ENCODE results near the gene GAB1. TPM values are rescaled to one million over a fixed set of nuclear protein-coding genes. Genes with fewer than 3 reads are reported as not detected.

The GAB1 gene
- total and polyA plus RNA-seq, 2 of the 13 experiments (the other 11 are each of a cell fraction or from before 2014, with no cell fraction given): 8.7 to 14.7 TPM

DNA sequence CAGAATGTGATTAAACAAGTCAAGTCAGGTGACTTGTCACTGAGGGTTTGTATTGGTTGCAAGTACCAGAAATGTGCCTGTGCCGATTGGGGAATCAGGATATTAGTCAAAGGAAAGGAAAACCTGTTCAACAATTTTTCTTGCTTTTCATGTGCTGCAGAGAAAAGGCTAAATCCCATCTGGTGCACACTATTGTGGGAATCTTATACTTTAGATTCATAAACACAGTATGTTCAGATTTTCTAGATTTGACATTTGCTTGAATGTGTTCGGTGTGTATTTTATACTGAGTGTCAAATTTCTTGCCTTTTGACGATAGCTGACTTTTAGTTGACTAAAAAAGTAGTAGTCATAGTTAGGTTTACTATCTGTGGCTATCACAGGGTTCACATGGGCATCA, 37.6 kb downstream of the GAB1 start:
- 95% methylated on average over 3 of the region's 3 CpGs for WGBS (ENCODE audit: low lambda C conversion rate)
- no peak overlapping the region for H3K9ac ChIP-seq (ENCODE audit: insufficient read depth, low read depth, low read length)
- intact Hi-C loops (cut with micrococcal nuclease; ENCODE audit: unreplicated experiment) (loop anchor here (2.0 kb wide), 1 partner anchor 109 kb away; no protein-coding TSS in a partner anchor), in situ Hi-C loops (cut with HindIII; ENCODE audit: extremely low pct_ligation_motif_present, low pct_unique_long_range_greater_than_20kb) (no loop called here)
- H4K20me1 ChIP-seq (ENCODE audit: insufficient read depth, low read length): 0 out of 2 replicates have a peak, but pooled peaks cover 8% of the 10 kb centered on the region
- no peak overlapping the region for H3K4me3 ChIP-seq (replicated peaks in 1 of 3; ENCODE audit: insufficient read depth in 1 of 3, low read depth in 2 of 3, low read length in 3 of 3)
- ChIA-PET POLR2A (no interaction called here), CTCF (ENCODE audit: low intra/inter-chr PET ratio, low total read pairs) (no interaction called here)
- ATAC-seq (no peak), DNase-seq (ENCODE audit: low spot score) (no peak), FAIRE-seq (no peak)
- no peak overlapping the region for H2AFZ ChIP-seq (ENCODE audit: low read length)
- H3K36me3 ChIP-seq (replicated peaks in 1 of 2; ENCODE audit: control insufficient read depth in 1 of 2, insufficient read depth in 2 of 2, low read length in 2 of 2): no peaks in the 10 kb centered on the region
- no peaks in the 10 kb centered on the region for H3K9me3 ChIP-seq (ENCODE audit: low read length)
- peaks cover 20% of the 10 kb centered on the region for H3K79me2 ChIP-seq (ENCODE audit: insufficient read depth, low read length)
- BruUV-seq (replicated peaks): no TSS peak
- no peak overlapping the region for H3K4me2 ChIP-seq (ENCODE audit: low read depth, low read length)
- no peaks in the 10 kb centered on the region for H3K27me3 ChIP-seq (ENCODE audit: control insufficient read depth in 1 of 2, insufficient read depth in 2 of 2, low read length in 2 of 2)
- no peak overlapping the region for H3K27ac ChIP-seq (ENCODE audit: extremely low read length, insufficient read depth, low read length)
- H3K4me1 ChIP-seq (ENCODE audit: insufficient read depth, low read length): peaks cover 32% of the 10 kb centered on the region
- TF ChIP-seq, protein P1, sequence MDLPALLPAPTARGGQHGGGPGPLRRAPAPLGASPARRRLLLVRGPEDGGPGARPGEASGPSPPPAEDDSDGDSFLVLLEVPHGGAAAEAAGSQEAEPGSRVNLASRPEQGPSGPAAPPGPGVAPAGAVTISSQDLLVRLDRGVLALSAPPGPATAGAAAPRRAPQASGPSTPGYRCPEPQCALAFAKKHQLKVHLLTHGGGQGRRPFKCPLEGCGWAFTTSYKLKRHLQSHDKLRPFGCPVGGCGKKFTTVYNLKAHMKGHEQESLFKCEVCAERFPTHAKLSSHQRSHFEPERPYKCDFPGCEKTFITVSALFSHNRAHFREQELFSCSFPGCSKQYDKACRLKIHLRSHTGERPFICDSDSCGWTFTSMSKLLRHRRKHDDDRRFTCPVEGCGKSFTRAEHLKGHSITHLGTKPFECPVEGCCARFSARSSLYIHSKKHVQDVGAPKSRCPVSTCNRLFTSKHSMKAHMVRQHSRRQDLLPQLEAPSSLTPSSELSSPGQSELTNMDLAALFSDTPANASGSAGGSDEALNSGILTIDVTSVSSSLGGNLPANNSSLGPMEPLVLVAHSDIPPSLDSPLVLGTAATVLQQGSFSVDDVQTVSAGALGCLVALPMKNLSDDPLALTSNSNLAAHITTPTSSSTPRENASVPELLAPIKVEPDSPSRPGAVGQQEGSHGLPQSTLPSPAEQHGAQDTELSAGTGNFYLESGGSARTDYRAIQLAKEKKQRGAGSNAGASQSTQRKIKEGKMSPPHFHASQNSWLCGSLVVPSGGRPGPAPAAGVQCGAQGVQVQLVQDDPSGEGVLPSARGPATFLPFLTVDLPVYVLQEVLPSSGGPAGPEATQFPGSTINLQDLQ (CRISPR knock-in tag; IDR thresholded peaks at IDR 0.05): no peak
- TF ChIP-seq HNRNPLL (IDR thresholded peaks at IDR 0.05; ENCODE audit: low read depth, low read length, poor library complexity, severe bottlenecking): no peak
- TF ChIP-seq, protein P2, sequence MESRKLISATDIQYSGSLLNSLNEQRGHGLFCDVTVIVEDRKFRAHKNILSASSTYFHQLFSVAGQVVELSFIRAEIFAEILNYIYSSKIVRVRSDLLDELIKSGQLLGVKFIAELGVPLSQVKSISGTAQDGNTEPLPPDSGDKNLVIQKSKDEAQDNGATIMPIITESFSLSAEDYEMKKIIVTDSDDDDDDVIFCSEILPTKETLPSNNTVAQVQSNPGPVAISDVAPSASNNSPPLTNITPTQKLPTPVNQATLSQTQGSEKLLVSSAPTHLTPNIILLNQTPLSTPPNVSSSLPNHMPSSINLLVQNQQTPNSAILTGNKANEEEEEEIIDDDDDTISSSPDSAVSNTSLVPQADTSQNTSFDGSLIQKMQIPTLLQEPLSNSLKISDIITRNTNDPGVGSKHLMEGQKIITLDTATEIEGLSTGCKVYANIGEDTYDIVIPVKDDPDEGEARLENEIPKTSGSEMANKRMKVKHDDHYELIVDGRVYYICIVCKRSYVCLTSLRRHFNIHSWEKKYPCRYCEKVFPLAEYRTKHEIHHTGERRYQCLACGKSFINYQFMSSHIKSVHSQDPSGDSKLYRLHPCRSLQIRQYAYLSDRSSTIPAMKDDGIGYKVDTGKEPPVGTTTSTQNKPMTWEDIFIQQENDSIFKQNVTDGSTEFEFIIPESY (CRISPR knock-in tag; IDR thresholded peaks at IDR 0.05): no peak
- TF ChIP-seq, protein P3, sequence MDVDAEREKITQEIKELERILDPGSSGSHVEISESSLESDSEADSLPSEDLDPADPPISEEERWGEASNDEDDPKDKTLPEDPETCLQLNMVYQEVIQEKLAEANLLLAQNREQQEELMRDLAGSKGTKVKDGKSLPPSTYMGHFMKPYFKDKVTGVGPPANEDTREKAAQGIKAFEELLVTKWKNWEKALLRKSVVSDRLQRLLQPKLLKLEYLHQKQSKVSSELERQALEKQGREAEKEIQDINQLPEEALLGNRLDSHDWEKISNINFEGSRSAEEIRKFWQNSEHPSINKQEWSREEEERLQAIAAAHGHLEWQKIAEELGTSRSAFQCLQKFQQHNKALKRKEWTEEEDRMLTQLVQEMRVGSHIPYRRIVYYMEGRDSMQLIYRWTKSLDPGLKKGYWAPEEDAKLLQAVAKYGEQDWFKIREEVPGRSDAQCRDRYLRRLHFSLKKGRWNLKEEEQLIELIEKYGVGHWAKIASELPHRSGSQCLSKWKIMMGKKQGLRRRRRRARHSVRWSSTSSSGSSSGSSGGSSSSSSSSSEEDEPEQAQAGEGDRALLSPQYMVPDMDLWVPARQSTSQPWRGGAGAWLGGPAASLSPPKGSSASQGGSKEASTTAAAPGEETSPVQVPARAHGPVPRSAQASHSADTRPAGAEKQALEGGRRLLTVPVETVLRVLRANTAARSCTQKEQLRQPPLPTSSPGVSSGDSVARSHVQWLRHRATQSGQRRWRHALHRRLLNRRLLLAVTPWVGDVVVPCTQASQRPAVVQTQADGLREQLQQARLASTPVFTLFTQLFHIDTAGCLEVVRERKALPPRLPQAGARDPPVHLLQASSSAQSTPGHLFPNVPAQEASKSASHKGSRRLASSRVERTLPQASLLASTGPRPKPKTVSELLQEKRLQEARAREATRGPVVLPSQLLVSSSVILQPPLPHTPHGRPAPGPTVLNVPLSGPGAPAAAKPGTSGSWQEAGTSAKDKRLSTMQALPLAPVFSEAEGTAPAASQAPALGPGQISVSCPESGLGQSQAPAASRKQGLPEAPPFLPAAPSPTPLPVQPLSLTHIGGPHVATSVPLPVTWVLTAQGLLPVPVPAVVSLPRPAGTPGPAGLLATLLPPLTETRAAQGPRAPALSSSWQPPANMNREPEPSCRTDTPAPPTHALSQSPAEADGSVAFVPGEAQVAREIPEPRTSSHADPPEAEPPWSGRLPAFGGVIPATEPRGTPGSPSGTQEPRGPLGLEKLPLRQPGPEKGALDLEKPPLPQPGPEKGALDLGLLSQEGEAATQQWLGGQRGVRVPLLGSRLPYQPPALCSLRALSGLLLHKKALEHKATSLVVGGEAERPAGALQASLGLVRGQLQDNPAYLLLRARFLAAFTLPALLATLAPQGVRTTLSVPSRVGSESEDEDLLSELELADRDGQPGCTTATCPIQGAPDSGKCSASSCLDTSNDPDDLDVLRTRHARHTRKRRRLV (CRISPR knock-in tag; IDR thresholded peaks at IDR 0.05): no peak
- no peak for TF ChIP-seq TGIF2 (CRISPR knock-in tag; IDR thresholded peaks at IDR 0.05)
- TF ChIP-seq, protein P4, sequence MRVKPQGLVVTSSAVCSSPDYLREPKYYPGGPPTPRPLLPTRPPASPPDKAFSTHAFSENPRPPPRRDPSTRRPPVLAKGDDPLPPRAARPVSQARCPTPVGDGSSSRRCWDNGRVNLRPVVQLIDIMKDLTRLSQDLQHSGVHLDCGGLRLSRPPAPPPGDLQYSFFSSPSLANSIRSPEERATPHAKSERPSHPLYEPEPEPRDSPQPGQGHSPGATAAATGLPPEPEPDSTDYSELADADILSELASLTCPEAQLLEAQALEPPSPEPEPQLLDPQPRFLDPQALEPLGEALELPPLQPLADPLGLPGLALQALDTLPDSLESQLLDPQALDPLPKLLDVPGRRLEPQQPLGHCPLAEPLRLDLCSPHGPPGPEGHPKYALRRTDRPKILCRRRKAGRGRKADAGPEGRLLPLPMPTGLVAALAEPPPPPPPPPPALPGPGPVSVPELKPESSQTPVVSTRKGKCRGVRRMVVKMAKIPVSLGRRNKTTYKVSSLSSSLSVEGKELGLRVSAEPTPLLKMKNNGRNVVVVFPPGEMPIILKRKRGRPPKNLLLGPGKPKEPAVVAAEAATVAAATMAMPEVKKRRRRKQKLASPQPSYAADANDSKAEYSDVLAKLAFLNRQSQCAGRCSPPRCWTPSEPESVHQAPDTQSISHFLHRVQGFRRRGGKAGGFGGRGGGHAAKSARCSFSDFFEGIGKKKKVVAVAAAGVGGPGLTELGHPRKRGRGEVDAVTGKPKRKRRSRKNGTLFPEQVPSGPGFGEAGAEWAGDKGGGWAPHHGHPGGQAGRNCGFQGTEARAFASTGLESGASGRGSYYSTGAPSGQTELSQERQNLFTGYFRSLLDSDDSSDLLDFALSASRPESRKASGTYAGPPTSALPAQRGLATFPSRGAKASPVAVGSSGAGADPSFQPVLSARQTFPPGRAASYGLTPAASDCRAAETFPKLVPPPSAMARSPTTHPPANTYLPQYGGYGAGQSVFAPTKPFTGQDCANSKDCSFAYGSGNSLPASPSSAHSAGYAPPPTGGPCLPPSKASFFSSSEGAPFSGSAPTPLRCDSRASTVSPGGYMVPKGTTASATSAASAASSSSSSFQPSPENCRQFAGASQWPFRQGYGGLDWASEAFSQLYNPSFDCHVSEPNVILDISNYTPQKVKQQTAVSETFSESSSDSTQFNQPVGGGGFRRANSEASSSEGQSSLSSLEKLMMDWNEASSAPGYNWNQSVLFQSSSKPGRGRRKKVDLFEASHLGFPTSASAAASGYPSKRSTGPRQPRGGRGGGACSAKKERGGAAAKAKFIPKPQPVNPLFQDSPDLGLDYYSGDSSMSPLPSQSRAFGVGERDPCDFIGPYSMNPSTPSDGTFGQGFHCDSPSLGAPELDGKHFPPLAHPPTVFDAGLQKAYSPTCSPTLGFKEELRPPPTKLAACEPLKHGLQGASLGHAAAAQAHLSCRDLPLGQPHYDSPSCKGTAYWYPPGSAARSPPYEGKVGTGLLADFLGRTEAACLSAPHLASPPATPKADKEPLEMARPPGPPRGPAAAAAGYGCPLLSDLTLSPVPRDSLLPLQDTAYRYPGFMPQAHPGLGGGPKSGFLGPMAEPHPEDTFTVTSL (CRISPR knock-in tag; IDR thresholded peaks at IDR 0.05; ENCODE audit: borderline replicate concordance): no peak
- TF ChIP-seq CEBPG (CRISPR knock-in tag; IDR thresholded peaks at IDR 0.05): no peak
- TF ChIP-seq MZF1 (CRISPR knock-in tag; IDR thresholded peaks at IDR 0.05; ENCODE audit: borderline replicate concordance): no peak
- TF ChIP-seq ZNF7 (CRISPR knock-in tag; IDR thresholded peaks at IDR 0.05): no peak
